GM12801 (cell line): ENCODE measurements around the gene CCDC60.

Source experiments
- CTCF ChIP-seq: IDR thresholded peaks from one replicate; pipeline ENCODE4 v1.5.1; 2011; ENCODE audit warnings: control low read depth; ENCODE audit not compliant: insufficient read length; ENCODE audit errors: extremely low read depth

Gene CCDC60

GRCh38 chr12:119565404-119565803 lies 230.9 kb downstream of the CCDC60 start:
- no peak for TF ChIP-seq CTCF

- no peak for TF ChIP-seq CTCF
Measured at GRCh38 chr12:119570771-119571170, 236.2 kb downstream of the CCDC60 start.

GRCh38 chr12:119573086-119573485 lies 238.6 kb downstream of the CCDC60 start:
- TF ChIP-seq CTCF = no peak

GRCh38 chr12:119574255-119574654 lies 239.7 kb downstream of the CCDC60 start:
- no peak for TF ChIP-seq CTCF

- no peak for TF ChIP-seq CTCF
Measured at GRCh38 chr12:119576118-119576810, 241.7 kb downstream of the CCDC60 start.

- no peak for TF ChIP-seq CTCF
Measured at GRCh38 chr12:119576915-119577314, 242.4 kb downstream of the CCDC60 start.

GRCh38 chr12:119578112-119578511 lies 243.6 kb downstream of the CCDC60 start:
- no peak for TF ChIP-seq CTCF

- TF ChIP-seq CTCF = no peak
Measured at GRCh38 chr12:119589097-119589496, 254.6 kb downstream of the CCDC60 start.
